Measurements from ENCODE around the gene NRARP. TPM values are rescaled to one million over a fixed set of nuclear protein-coding genes. Genes with fewer than 3 reads are reported as not detected.

The NRARP gene
- total and polyA plus RNA-seq, 2 donors (not counting 1 experiment from before 2014, with no cell fraction given): 5.7 to 11.5 TPM

DNA sequence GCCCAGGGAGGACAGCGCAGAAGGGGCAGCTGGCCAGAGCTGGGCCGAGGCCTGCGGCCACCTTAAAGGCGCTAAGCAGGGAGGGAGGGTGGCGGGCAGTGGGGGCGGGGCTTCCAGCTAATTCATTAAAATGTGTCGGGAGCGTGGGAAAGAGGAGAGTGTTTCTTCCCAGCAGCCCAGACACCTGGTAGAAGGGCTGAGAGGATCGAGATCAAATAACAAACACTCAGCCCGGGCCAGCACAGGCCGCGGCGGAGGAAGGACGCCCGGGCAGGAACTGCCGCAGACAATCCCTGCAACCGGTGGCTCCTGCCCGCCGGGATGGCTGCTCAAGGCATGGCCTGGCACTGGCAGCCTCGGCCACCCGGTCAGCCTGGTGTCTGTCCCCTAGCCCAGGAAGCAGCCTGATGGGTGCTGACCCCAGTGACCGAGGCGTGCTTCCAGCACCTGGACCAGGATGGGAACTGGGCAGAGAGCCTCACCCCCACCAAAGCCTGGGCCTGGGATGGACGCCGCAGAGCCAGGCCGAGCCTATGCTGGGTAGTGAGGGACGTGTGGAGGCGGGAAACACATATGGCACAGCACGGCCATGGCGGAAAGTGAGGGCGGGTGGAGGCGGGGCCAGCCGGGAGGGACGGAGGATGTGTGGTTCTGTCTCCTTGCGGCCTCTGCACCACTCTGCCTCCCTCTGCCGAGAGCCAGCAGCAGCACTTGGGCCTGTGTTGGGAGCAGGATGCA lies 3.2 kb upstream of the NRARP start:
- no peak for TF ChIP-seq CTCF (IDR thresholded peaks at IDR 0.05)
- no peak for TF ChIP-seq EZH2 (IDR thresholded peaks at IDR 0.05; ENCODE audit: borderline replicate concordance, insufficient read depth, low read depth, low read length, poor library complexity, severe bottlenecking)
- no peaks in the 10 kb centered on the region for H3K36me3 ChIP-seq (replicated peaks in 1 of 2; ENCODE audit: control extremely low read depth in 1 of 2, control insufficient read depth in 1 of 2, extremely low read depth in 1 of 2, insufficient read depth in 2 of 2, low read length in 1 of 2)
- no peak overlapping the region for H3K27ac Mint-ChIP-seq
- DNase-seq (peak; percentile 67), ATAC-seq (ENCODE audit: low read depth) (no peak)
- H3K9me3 Mint-ChIP-seq (ENCODE audit: insufficient read depth): no peaks in the 10 kb centered on the region
- peaks cover 5% of the 10 kb centered on the region for H4K20me1 ChIP-seq (ENCODE audit: control insufficient read depth, insufficient read depth, low read length, poor library complexity, severe bottlenecking)
- H3K4me3 Mint-ChIP-seq: peak overlapping the region; percentile 19
- no peak overlapping the region for H2AFZ ChIP-seq (ENCODE audit: insufficient read depth, low read depth, low read length, poor library complexity, severe bottlenecking)
- 43% methylated on average over 32 of the region's 36 CpGs for WGBS (ENCODE audit: insufficient coverage)
- ChIA-PET POLR2A (no interaction called here), CTCF (interaction anchor here (1.5 kb wide), 1 partner anchor 16 kb away, joined by 4 read pairs; no protein-coding TSS in a partner anchor)
- H3K4me1 Mint-ChIP-seq: peaks cover 18% of the 10 kb centered on the region
- intact Hi-C loops (cut with micrococcal nuclease): no loop called here
- H3K27ac ChIP-seq (ENCODE audit: low read length in 2 of 2): no peak overlapping the region
- peaks cover 0 to 44% (median 14%) of the 10 kb centered on the region in 4 experiments for H3K27me3 ChIP-seq (replicated peaks in 1 of 4; ENCODE audit: control extremely low read depth in 1 of 4, control insufficient read depth in 3 of 4, insufficient read depth in 4 of 4, low read length in 3 of 4)
- peak overlapping the region; percentile 49 for H3K4me2 ChIP-seq (replicated peaks; ENCODE audit: low read depth, low read length, poor library complexity, severe bottlenecking)
- H3K4me3 ChIP-seq (ENCODE audit: control extremely low read depth in 1 of 5, extremely low read depth in 1 of 5, insufficient read depth in 1 of 5, low read depth in 2 of 5, low read length in 4 of 5): no peak overlapping the region
- H3K4me1 ChIP-seq (ENCODE audit: control insufficient read depth in 2 of 2, insufficient read depth in 2 of 2, low read length in 2 of 2): peaks cover 38 to 51% of the 10 kb centered on the region in 2 donors
- H3K9ac ChIP-seq (ENCODE audit: low read length): no peak overlapping the region
- peaks cover 0 to 12% (median 0%) of the 10 kb centered on the region in 3 donors for H3K9me3 ChIP-seq (ENCODE audit: control extremely low read depth in 1 of 3, control insufficient read depth in 2 of 3, insufficient read depth in 1 of 3, low read length in 2 of 3)
- H3K79me2 ChIP-seq (ENCODE audit: control insufficient read depth, insufficient read depth, low read length): no peaks in the 10 kb centered on the region
- no peaks in the 10 kb centered on the region for H3K27me3 Mint-ChIP-seq
